Astrocyte (in vitro differentiated cells and primary cell): ENCODE data around the gene PTPRT. TPM values are rescaled to one million over a fixed set of nuclear protein-coding genes. Genes with fewer than 3 reads are reported as not detected.

Experiments used
- DNase-seq: peaks from one replicate; pipeline ENCODE4 v3.0.0-alpha.2; 2010; ENCODE audit warnings: low read depth
- FAIRE-seq: peaks from 2 replicates; lab custom pipeline; 2011; peaks lifted over from hg19 to GRCh38; lab: Jason Lieb, UNC
- H2AFZ ChIP-seq: 2 replicates; pipeline ENCODE4 v1.6.0; 2012; ENCODE audit warnings: low read depth, low read length, inconsistent platforms
- H3K27ac ChIP-seq: 2 replicates; pipeline ENCODE4 v1.5.1; 2011; ENCODE audit warnings: low read depth, low read length, inconsistent platforms
- H3K27me3 ChIP-seq: 2 replicates; pipeline ENCODE4 v1.6.0; 2011; ENCODE audit warnings: low read length, inconsistent platforms; ENCODE audit not compliant: insufficient read depth
- H3K36me3 ChIP-seq: 2 replicates; pipeline ENCODE4 v1.5.1; 2011; ENCODE audit warnings: low read length, inconsistent platforms; ENCODE audit not compliant: insufficient read depth
- H3K4me1 ChIP-seq: 2 replicates; pipeline ENCODE4 v1.5.1; 2011; ENCODE audit warnings: low read length, inconsistent platforms; ENCODE audit not compliant: insufficient read depth
- H3K4me2 ChIP-seq: 2 replicates; pipeline ENCODE4 v1.6.0; 2012; ENCODE audit warnings: low read length, inconsistent platforms
- H3K4me3 ChIP-seq: 2 replicates; pipeline ENCODE4 v1.5.1; 2011; ENCODE audit warnings: low read depth, mild to moderate bottlenecking, low read length, inconsistent platforms; ENCODE audit not compliant: insufficient read depth
- H3K79me2 ChIP-seq: 2 replicates; pipeline ENCODE4 v1.6.0; 2012; ENCODE audit warnings: mild to moderate bottlenecking, low read length, inconsistent platforms; ENCODE audit not compliant: insufficient read depth
- H3K9ac ChIP-seq: 2 replicates; pipeline ENCODE4 v1.6.0; 2012; ENCODE audit warnings: mild to moderate bottlenecking, low read length, inconsistent platforms
- H3K9me3 ChIP-seq: 2 replicates; pipeline ENCODE4 v1.5.1; 2012; ENCODE audit warnings: low read depth, mild to moderate bottlenecking, low read length, inconsistent platforms; ENCODE audit not compliant: insufficient read depth
- H4K20me1 ChIP-seq: 2 replicates; pipeline ENCODE4 v1.6.0; 2012; ENCODE audit warnings: low read length, inconsistent platforms; ENCODE audit not compliant: insufficient read depth
- H3K27ac Mint-ChIP-seq: one replicate; pipeline ENCODE4 v1.8.0; 2021; ENCODE audit warnings: mild to moderate bottlenecking, mixed read lengths; ENCODE audit not compliant: unreplicated experiment
- H3K27me3 Mint-ChIP-seq: one replicate; pipeline ENCODE4 v1.8.0; 2021; ENCODE audit warnings: low read depth, mixed read lengths; ENCODE audit not compliant: unreplicated experiment
- H3K36me3 Mint-ChIP-seq: one replicate; pipeline ENCODE4 v1.8.0; 2021; ENCODE audit warnings: low read depth, mixed read lengths; ENCODE audit not compliant: unreplicated experiment
- H3K4me1 Mint-ChIP-seq: one replicate; pipeline ENCODE4 v1.8.0; 2021; ENCODE audit warnings: low read depth, mixed read lengths; ENCODE audit not compliant: unreplicated experiment
- H3K4me3 Mint-ChIP-seq: one replicate; pipeline ENCODE4 v1.8.0; 2021; ENCODE audit warnings: mild to moderate bottlenecking, moderate library complexity, mixed read lengths; ENCODE audit not compliant: unreplicated experiment
- H3K9me3 Mint-ChIP-seq: one replicate; pipeline ENCODE4 v1.8.0; 2021; ENCODE audit warnings: mild to moderate bottlenecking, mixed read lengths; ENCODE audit not compliant: unreplicated experiment
- CTCF ChIP-seq: IDR thresholded peaks from 2 replicates; pipeline ENCODE4 v1.5.1; 2011; ENCODE audit warnings: low read depth, mild to moderate bottlenecking, inconsistent platforms, low read length, moderate library complexity; ENCODE audit not compliant: insufficient read depth
- EZH2 ChIP-seq: IDR thresholded peaks from 2 replicates; pipeline ENCODE4 v1.6.1; 2012; ENCODE audit warnings: mild to moderate bottlenecking, low read length, inconsistent platforms; ENCODE audit not compliant: insufficient read depth
- total RNA-seq: library from RNA; stranded (reverse); gene quantifications from 2 replicates; pipeline ENCODE4 v1.2.1, GENCODE V29; 2021

The PTPRT gene
- total RNA-seq, 1 donor from 2014 or later: 0.25 TPM

- Histone ChIP-seq H4K20me1 (no peaks in the 10 kb centered on the region), H3K4me2 (no peak overlapping the region), H3K4me1 (no peaks in the 10 kb centered on the region), H2AFZ (no peak overlapping the region), H3K9me3 (peaks cover 3% of the 10 kb centered on the region), H3K27ac (no peak overlapping the region), H3K9ac (no peak overlapping the region), H3K27me3 (no peaks in the 10 kb centered on the region), H3K79me2 (no peaks in the 10 kb centered on the region), H3K36me3 (no peaks in the 10 kb centered on the region), H3K4me3 (no peak overlapping the region)
- Mint-ChIP-seq H3K27me3 (no peaks in the 10 kb centered on the region), H3K9me3 (no peaks in the 10 kb centered on the region), H3K4me3 (no peak overlapping the region), H3K4me1 (no peaks in the 10 kb centered on the region), H3K36me3 (no peaks in the 10 kb centered on the region), H3K27ac (no peak overlapping the region)
- FAIRE-seq (no peak), DNase-seq (no peak)
- TF ChIP-seq EZH2 (no peak), CTCF (no peak)
Observed at GRCh38 chr20:42996141-42996540, 193.6 kb downstream of the PTPRT start.

GRCh38 chr20:42988319-42988718 is 201.4 kb downstream of the PTPRT start:
- H3K4me2 ChIP-seq: no peak overlapping the region
- Mint-ChIP-seq H3K27me3 (no peaks in the 10 kb centered on the region), H3K4me3 (no peak overlapping the region), H3K4me1 (no peaks in the 10 kb centered on the region), H3K27ac (no peak overlapping the region), H3K36me3 (no peaks in the 10 kb centered on the region), H3K9me3 (peaks cover 17% of the 10 kb centered on the region)
- DNase-seq (no peak), FAIRE-seq (no peak)
- H3K27ac ChIP-seq: no peak overlapping the region
- peaks cover 6% of the 10 kb centered on the region for H3K9me3 ChIP-seq
- TF ChIP-seq EZH2 (no peak), CTCF (no peak)
- H3K4me1 ChIP-seq: no peaks in the 10 kb centered on the region
- H4K20me1 ChIP-seq: no peaks in the 10 kb centered on the region
- H2AFZ ChIP-seq: no peak overlapping the region
- no peaks in the 10 kb centered on the region for H3K36me3 ChIP-seq
- H3K4me3 ChIP-seq: no peak overlapping the region
- H3K79me2 ChIP-seq: no peaks in the 10 kb centered on the region
- no peak overlapping the region for H3K9ac ChIP-seq
- H3K27me3 ChIP-seq: no peaks in the 10 kb centered on the region

GRCh38 chr20:42987376-42988114 is 202.2 kb downstream of the PTPRT start:
- Mint-ChIP-seq H3K36me3 (no peaks in the 10 kb centered on the region), H3K27ac (no peak overlapping the region), H3K27me3 (no peaks in the 10 kb centered on the region), H3K4me3 (no peak overlapping the region), H3K4me1 (no peaks in the 10 kb centered on the region), H3K9me3 (peaks cover 17% of the 10 kb centered on the region)
- Histone ChIP-seq H3K36me3 (no peaks in the 10 kb centered on the region), H3K4me3 (no peak overlapping the region), H3K4me1 (no peaks in the 10 kb centered on the region), H3K79me2 (no peaks in the 10 kb centered on the region), H3K9ac (no peak overlapping the region), H3K9me3 (peaks cover 8% of the 10 kb centered on the region), H2AFZ (no peak overlapping the region), H3K4me2 (no peak overlapping the region), H4K20me1 (no peaks in the 10 kb centered on the region), H3K27me3 (no peaks in the 10 kb centered on the region), H3K27ac (no peak overlapping the region)
- FAIRE-seq (no peak), DNase-seq (no peak)
- no peak for TF ChIP-seq EZH2
